GM10266 (cell line): ENCODE data around the gene CAPNS2.

ENCODE experiments used
- DNase-seq: peaks from one replicate; pipeline ENCODE4 v3.0.0; 2012; ENCODE audit errors: extremely low spot score
- CTCF ChIP-seq: IDR thresholded peaks from 2 replicates; pipeline ENCODE4 v1.5.1; 2012; ENCODE audit warnings: mild to moderate bottlenecking, low read depth; ENCODE audit not compliant: control insufficient read depth, insufficient read depth; ENCODE audit errors: missing control alignments

The CAPNS2 gene

GRCh38 chr16:55555436-55555835 lies 11.0 kb upstream of the CAPNS2 start:
- DNase-seq = no peak
- TF ChIP-seq CTCF = no peak

DNA sequence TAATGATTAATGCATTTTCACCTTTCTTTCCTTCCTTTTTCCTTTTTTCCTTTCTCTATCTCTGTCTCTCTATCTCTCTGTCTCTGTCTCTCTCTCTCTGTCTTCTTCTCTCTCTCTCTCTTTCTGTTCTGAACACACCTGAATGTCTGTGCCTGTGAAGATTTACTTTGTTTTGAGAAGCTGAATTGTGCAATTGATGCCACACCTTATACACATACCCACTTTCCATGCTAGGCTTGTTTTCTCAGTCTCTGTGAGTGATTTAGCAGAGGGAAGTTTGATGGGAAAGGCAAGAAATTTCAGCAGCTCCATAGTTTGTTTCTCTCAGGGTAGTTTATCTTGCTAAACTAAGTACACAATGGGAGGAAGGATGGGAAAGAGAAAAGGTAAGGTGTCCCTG lies 9.3 kb upstream of the CAPNS2 start:
- DNase-seq = no peak
- no peak for TF ChIP-seq CTCF

DNA sequence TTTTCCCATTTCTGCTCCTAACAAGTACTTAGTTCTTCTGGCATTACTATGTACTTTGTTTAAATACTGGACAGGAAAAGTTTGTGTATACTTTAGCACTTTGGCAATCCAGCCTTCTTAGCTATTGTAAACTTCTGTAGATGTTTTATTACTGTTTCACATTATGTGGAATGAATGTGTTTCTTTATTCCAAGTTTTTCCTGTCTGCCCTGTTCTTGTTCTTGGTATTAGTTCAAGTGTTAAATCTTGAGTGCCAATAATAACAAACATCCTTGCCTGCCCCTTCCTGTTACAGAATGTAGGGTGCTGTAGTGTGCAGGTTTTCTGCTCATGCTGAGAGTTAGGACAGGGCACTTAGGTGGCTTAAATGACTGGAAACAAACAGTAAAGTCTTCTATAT lies 7.3 kb upstream of the CAPNS2 start:
- no peak for TF ChIP-seq CTCF
- DNase-seq = no peak

DNA sequence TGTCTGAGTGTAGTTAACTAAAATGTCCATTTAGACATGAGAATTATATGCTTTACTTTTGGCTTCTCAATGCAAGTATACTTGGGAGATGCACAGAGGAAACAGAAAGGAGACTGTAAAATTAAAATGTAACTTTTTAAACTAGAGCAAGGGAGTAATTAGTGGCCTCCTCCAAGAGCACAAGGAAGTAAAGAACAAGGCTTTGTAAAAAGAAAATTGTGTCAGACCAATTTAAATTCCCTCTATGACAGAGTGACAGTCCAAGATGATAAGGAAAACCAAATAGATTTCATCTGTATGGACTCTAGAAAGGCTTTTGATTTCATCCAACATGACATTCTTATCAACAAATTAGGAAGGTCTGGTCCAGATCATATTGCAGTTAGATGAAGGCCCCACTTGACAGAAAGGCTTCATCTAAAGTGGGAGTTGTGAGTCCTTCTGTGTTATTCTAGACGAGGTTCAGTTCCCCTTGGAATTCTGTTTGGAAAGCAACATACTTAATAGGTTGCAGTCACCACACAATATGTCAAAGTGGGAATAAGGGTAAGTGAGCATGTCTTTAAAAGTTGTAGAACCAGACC lies 6.5 kb upstream of the CAPNS2 start:
- no peak for DNase-seq
- TF ChIP-seq CTCF = no peak

DNA sequence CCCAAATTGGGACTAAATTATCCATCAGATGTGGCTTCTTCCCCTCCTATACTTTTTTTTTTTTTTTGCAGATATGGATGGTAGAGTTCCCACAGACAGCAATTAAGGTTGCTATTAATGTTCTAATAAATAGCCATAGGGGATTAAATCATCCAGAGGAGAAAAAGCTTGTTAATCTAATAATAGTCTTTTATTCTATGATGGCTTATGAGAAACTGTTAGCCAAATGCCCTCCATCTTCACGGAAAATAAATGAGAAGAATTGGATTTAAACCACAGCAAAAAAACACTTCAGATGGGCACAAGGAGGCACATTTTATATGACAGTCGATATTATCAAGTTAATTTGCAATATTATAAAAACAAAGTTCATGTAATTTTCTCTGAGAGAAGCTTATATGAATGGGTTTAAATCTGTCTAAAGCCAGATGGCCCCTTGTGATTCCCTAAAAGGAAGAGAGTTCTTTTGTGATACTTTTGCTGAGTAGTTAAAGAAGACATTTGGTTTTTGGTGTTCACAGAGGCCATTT lies 5.1 kb upstream of the CAPNS2 start:
- TF ChIP-seq CTCF = no peak
- DNase-seq = no peak

DNA sequence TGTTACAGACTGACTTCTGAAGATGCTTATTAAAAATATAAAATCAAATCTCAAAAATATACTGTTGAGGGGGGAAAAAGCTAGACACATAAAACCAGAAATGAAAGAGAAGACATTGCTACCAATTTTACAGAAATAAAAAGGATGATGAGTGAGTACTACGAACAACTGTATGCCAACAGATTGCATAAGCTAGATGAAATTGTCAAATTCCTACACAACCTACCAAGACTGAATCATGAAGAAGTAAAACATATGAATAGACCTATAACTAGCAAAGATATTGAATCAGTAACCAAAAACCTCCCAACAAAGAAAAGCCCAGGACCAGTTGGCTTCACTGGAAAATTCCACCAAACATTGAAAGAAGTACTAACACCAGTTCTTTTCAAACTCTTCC lies 3.5 kb upstream of the CAPNS2 start:
- no peak for TF ChIP-seq CTCF
- DNase-seq = no peak

DNA sequence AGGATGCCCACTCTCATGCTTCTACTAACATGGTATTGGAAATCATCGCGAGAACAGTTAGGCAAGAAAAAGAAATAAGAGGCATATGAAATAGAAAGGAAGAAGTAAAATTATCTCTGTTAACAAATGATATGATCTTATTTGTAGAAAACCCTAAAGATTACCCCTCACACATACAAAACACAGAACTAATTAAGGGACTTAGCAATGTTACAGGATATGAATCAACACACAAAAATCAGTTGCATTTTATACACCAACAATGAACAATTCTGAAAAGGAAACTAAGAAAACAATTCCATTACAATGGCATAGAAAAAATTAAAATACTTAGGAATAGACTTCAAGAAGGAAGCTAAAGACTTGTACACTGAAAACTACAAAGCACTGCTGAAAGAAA lies 2.7 kb upstream of the CAPNS2 start:
- DNase-seq = no peak

More for the DNA sequence above, 2.7 kb upstream of the CAPNS2 start:
- no peak for TF ChIP-seq CTCF
